ENCODE data around the gene OR10J5.

OR10J5 gene

GRCh38 chr1:159561497-159561896, 25.7 kb upstream of the OR10J5 start:
- TF ChIP-seq EP300 (IDR thresholded peaks at IDR 0.05; ENCODE audit: borderline replicate concordance) (no peak), RAD21 (IDR thresholded peaks at IDR 0.05; ENCODE audit: low read depth) (no peak), REST (IDR thresholded peaks at IDR 0.05; ENCODE audit: low read depth) (no peak), EGR1 (IDR thresholded peaks at IDR 0.05) (no peak), CREB1 (IDR thresholded peaks at IDR 0.05; ENCODE audit: low read depth) (no peak), TEAD4 (IDR thresholded peaks at IDR 0.05) (no peak), TAF1 (IDR thresholded peaks at IDR 0.05; ENCODE audit: low read depth) (no peak), ZBTB7A (IDR thresholded peaks at IDR 0.05; ENCODE audit: low read depth) (no peak), YY1 (IDR thresholded peaks at IDR 0.05; ENCODE audit: low read depth) (no peak), FOXM1 (IDR thresholded peaks at IDR 0.05; ENCODE audit: borderline replicate concordance, low read depth) (no peak), TCF12 (IDR thresholded peaks at IDR 0.05; ENCODE audit: low read depth) (no peak), CEBPB (IDR thresholded peaks at IDR 0.05) (no peak)
- TF ChIP-seq, protein P1, sequence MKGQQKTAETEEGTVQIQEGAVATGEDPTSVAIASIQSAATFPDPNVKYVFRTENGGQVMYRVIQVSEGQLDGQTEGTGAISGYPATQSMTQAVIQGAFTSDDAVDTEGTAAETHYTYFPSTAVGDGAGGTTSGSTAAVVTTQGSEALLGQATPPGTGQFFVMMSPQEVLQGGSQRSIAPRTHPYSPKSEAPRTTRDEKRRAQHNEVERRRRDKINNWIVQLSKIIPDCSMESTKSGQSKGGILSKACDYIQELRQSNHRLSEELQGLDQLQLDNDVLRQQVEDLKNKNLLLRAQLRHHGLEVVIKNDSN (IDR thresholded peaks at IDR 0.05) = no peak

DNA sequence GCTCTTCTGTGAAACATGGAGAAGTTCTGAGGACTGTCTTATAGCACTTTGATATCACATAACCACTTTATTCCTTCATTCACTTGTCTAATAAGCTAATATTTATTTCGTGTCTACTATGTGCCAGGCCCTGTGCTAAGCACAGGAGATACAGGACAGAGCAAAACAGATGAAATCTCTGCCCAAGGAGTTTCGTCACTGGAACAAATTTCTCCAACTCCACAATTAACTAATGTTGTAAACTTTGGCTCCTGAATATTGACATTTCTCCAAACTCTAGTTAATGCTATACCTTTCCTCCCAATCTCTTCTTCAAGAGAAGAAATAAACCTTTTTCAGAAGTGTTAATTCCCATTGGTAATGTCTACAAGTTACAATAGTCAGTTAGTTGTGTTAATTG, 24.8 kb upstream of the OR10J5 start:
- TF ChIP-seq NFIC (IDR thresholded peaks at IDR 0.05) (no peak), TEAD4 (IDR thresholded peaks at IDR 0.05) (no peak), EGR1 (IDR thresholded peaks at IDR 0.05) (no peak)

DNA sequence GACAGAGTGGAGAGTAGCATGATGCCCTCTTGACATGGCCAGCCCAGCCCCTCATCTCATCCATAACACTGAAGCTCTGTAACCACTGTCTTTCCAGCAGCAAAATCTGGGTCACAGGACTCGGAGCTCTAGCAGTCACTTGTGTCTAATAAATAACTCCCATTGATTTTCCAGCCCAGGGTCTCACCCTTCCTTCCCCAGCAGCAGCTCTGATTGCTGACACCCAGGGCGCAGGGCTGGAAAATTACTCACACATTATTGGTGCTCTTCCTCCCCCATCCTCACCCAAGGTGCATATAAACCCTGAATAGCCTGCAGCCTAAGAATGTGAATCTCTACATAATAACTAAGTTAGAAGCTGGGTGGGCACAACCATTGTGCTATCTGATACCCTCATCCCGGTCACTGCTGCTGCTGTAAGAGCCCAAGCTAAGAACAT, 21.1 kb upstream of the OR10J5 start:
- TF ChIP-seq CEBPB (IDR thresholded peaks at IDR 0.05) (no peak), YY1 (IDR thresholded peaks at IDR 0.05; ENCODE audit: low read depth) (no peak), EP300 (IDR thresholded peaks at IDR 0.05; ENCODE audit: borderline replicate concordance) (no peak), REST (IDR thresholded peaks at IDR 0.05; ENCODE audit: low read depth) (no peak), TAF1 (IDR thresholded peaks at IDR 0.05; ENCODE audit: low read depth) (no peak), MAX (IDR thresholded peaks at IDR 0.05) (no peak), ZBTB7A (IDR thresholded peaks at IDR 0.05; ENCODE audit: low read depth) (no peak), EGR1 (IDR thresholded peaks at IDR 0.05) (no peak)
- TF ChIP-seq, protein P1 (IDR thresholded peaks at IDR 0.05) = no peak

GRCh38 chr1:159554696-159555095, 18.9 kb upstream of the OR10J5 start:
- TF ChIP-seq RAD21 (IDR thresholded peaks at IDR 0.05; ENCODE audit: low read depth) (no peak), REST (IDR thresholded peaks at IDR 0.05; ENCODE audit: low read depth) (no peak), CEBPB (IDR thresholded peaks at IDR 0.05) (no peak), ZBTB7A (IDR thresholded peaks at IDR 0.05; ENCODE audit: low read depth) (no peak), MAX (IDR thresholded peaks at IDR 0.05) (no peak), FOXM1 (IDR thresholded peaks at IDR 0.05; ENCODE audit: borderline replicate concordance, low read depth) (no peak), EP300 (IDR thresholded peaks at IDR 0.05; ENCODE audit: borderline replicate concordance) (no peak), TCF12 (IDR thresholded peaks at IDR 0.05; ENCODE audit: low read depth) (no peak), NFIC (IDR thresholded peaks at IDR 0.05) (no peak), YY1 (IDR thresholded peaks at IDR 0.05; ENCODE audit: low read depth) (no peak), TEAD4 (IDR thresholded peaks at IDR 0.05) (no peak), TAF1 (IDR thresholded peaks at IDR 0.05; ENCODE audit: low read depth) (no peak), CREB1 (IDR thresholded peaks at IDR 0.05; ENCODE audit: low read depth) (no peak), EGR1 (IDR thresholded peaks at IDR 0.05) (no peak)
- TF ChIP-seq, protein P1 (IDR thresholded peaks at IDR 0.05) = no peak
